GM18870 (cell line): Measurements from ENCODE around the gene MFSD1.

Experiments
- ATAC-seq: cut with Tn5 transposase; IDR thresholded peaks from one replicate; pipeline ENCODE4 v1.9.1; 2021; ENCODE audit warnings: moderate library complexity; ENCODE audit not compliant: unreplicated experiment

The MFSD1 gene

GRCh38 chr3:158809642-158810041, 7.8 kb downstream of the MFSD1 start:
- no peak for ATAC-seq

- no peak for ATAC-seq
Measured at GRCh38 chr3:158810823-158811724, 9.2 kb downstream of the MFSD1 start.

- no peak for ATAC-seq
Measured at GRCh38 chr3:158819282-158819681, 17.4 kb downstream of the MFSD1 start.

GRCh38 chr3:158820521-158820920, 18.7 kb downstream of the MFSD1 start:
- ATAC-seq: no peak

DNA sequence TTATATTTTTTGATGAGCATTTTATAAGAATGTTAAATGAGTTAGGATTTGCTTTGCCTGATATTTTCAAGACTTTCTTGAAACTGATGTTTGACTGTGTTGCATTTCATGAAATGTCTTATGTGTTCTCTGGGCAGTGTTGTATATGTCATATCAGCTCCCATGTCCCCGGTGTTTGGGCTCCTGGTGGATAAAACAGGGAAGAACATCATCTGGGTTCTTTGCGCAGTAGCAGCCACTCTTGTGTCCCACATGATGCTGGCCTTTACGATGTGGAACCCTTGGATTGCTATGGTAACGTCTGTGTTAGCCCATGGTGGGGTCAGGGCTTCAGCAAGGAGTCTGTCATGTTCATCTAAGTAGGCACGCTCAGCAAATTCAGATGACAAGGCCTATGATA, 20.0 kb downstream of the MFSD1 start:
- no peak for ATAC-seq

- no peak for ATAC-seq
Measured at GRCh38 chr3:158823426-158823825, 21.6 kb downstream of the MFSD1 start.

GRCh38 chr3:158827773-158828172, 25.9 kb downstream of the MFSD1 start:
- no peak for ATAC-seq

GRCh38 chr3:158830391-158830790, 28.5 kb downstream of the MFSD1 start:
- ATAC-seq: no peak

DNA sequence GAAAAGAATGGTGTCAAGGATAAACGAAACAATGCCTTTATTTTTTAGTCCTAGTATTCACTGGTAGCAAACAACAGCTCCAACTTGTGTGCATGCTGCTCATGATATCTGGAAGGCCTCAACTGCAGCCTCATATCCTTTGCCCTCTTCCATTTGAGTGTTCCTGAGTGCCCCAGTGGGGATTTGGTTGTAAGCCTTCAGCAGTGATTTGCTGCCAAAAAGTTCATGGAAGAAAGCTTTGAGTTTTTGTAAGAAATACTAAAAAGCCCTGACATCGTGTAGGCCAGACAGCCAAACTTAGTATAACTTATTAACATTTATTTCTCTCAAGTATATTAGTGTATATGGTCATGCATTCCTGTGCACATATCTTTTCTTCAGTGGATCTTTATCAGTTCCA, 30.0 kb downstream of the MFSD1 start:
- ATAC-seq: no peak

GRCh38 chr3:158835631-158836030, 33.8 kb downstream of the MFSD1 start:
- ATAC-seq: no peak

GRCh38 chr3:158836312-158836711, 34.5 kb downstream of the MFSD1 start:
- ATAC-seq: no peak

GRCh38 chr3:158837240-158837639, 35.4 kb downstream of the MFSD1 start:
- ATAC-seq: no peak

DNA sequence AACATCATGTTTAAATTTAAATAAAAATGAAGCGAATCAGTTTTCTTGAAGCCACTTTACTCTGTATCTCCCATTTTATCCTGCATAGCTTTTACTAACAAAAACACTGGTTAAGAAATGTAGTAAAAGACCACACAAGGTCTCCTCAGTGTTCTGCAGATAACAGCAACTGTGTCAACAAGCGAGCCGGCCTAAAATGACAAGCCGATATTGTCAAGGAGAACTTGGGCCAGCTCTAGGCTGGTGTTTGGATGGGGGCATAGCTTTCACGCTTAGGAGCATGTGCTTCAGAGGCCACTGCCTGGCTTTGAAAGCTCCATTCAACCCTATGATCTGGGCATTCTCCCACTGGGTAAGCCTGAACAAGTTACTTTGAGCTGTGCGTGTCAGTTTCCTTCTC, 38.1 kb downstream of the MFSD1 start:
- no peak for ATAC-seq

DNA sequence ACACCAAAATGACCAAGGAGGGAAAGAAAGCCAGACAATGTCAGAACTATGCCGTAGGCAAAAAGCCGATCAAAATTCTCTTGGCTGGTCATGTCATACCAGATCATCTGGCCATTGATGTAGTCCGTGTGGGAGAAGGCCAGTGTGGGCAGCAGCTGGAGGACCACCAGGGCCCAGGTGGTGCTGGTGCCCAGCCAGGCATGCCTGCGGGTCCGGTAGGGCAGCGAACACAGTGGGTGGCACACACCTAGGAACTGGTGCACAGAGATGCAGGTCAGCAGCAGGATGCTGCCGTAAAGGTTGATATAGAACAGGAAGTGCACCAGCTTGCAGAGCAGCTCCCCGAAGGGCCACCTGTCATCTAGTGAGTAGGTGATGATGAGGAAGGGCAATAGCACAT, 39.5 kb downstream of the MFSD1 start:
- ATAC-seq: no peak

GRCh38 chr3:158842976-158843375, 41.1 kb downstream of the MFSD1 start:
- ATAC-seq: no peak

GRCh38 chr3:158845765-158846350, 44.0 kb downstream of the MFSD1 start:
- ATAC-seq: peak; percentile 45

DNA sequence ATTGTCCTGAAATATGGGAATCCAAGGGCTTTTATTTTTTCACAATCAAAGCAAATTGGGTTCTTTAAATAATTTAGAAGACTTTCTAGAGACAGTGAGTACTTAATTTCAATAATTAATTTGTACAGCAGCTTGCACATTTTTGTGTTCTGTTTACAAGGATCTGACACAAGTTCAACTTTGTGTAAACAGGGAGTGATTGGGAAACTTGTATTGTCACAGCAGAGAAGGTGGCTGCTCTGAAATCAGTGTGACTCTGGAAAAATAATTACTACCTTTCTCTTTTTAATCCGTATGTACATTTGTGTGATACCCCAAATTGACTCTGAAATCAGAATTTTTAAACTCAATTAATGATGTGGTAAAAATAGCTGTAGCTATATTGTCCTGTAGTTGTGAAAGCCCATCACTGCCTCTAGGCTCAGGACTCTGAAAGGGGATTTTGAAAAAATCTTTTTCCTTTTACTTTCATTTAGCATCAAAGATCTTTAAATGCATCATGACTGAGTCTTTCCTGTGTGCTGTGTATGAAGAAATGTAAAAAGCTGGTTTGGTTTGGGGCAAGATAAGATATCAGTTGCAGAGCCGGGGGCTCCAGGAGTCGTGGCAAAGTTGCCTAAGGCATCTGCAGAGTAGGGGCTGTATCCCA, 45.1 kb downstream of the MFSD1 start:
- peak; percentile 96 for ATAC-seq

GRCh38 chr3:158847452-158847821, 45.6 kb downstream of the MFSD1 start:
- ATAC-seq: peak; percentile 31

GRCh38 chr3:158847885-158848284, 46.0 kb downstream of the MFSD1 start:
- no peak for ATAC-seq

DNA sequence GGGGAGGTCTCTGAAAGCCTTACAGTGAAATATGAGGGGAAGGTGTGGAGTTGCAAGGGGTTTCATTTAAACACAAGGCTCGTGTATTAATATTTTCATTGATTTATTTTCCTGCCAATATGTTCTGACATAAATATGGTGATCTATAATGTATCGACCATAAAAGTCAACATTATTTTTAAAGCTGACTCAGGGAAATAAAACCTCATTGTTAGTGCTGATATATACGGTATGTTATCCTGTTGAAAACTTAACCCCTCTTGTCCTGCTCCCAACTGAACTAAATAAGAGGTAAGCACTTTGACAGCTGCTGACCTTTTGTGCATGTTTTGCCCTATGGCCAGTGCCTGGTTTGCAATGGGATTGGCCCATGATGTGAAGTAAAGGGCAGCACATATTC, 47.9 kb downstream of the MFSD1 start:
- no peak for ATAC-seq

GRCh38 chr3:158859362-158859761, 57.5 kb downstream of the MFSD1 start:
- no peak for ATAC-seq

DNA sequence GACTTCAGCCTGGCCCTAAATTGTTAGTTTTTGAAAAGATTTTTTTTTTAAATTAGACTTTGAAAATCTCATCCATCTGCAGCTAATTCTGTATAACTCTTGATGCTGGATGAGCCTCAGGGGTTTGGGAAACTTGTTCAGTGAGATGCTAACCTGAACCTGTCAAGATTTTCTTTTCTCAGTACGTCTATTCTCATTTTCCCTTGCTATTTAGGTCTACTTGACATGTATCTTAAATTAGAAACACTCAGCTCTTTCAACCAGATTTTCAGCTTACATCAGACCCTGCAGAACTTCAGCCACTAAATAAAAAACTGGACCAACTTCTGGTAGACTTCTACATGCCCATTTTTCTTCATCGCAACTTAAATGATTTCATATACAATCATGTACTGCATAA, 61.4 kb downstream of the MFSD1 start:
- ATAC-seq: peak; percentile 62
